Ureter (tissue), 1 donor: ENCODE results near the gene FBXO31. TPM values are rescaled to one million over a fixed set of nuclear protein-coding genes. Genes with fewer than 3 reads are reported as not detected.
"Not testable (repeated sequence)": the region's sequence is repeated elsewhere in the genome, so short reads cannot be mapped to it uniquely, and the experiment has no call there.

Source experiments
- DNase-seq: peaks from one replicate; pipeline ENCODE4 v3.0.0-alpha.2; 2020; ENCODE audit warnings: low spot score
- total RNA-seq: library from RNA; stranded (reverse); gene quantifications from one replicate; pipeline ENCODE4 v1.2.4, GENCODE V29; 2023
- donor health status: DM: yes; HTN: yes; CAD: no.

The FBXO31 gene
- total RNA-seq, 1 donor from 2014 or later = 52.1 TPM

GRCh38 chr16:87344165-87344930 lies 39.2 kb downstream of the FBXO31 start:
- DNase-seq = no peak

- no peak for DNase-seq
These were observed 39.9 kb downstream of the FBXO31 start for GRCh38 chr16:87343753-87344050.

- no peak for DNase-seq
These were observed 40.4 kb downstream of the FBXO31 start for GRCh38 chr16:87342978-87343752.

GRCh38 chr16:87342504-87342903 lies 41.1 kb downstream of the FBXO31 start:
- no peak for DNase-seq

- DNase-seq = no peak
These were observed 43.4 kb downstream of the FBXO31 start for GRCh38 chr16:87340198-87340597.

- DNase-seq = not testable (repeated sequence)
These were observed 43.9 kb downstream of the FBXO31 start for GRCh38 chr16:87339724-87340105.

- DNase-seq = no peak
These were observed 44.4 kb downstream of the FBXO31 start for GRCh38 chr16:87339086-87339723.

- no peak for DNase-seq
These were observed 45.3 kb downstream of the FBXO31 start for GRCh38 chr16:87338155-87338765.

GRCh38 chr16:87337262-87337771 lies 46.3 kb downstream of the FBXO31 start:
- no peak for DNase-seq

GRCh38 chr16:87336434-87337240 lies 46.9 kb downstream of the FBXO31 start:
- no peak for DNase-seq

GRCh38 chr16:87335625-87336433 lies 47.7 kb downstream of the FBXO31 start:
- DNase-seq = no peak

GRCh38 chr16:87334651-87335624 lies 48.6 kb downstream of the FBXO31 start:
- DNase-seq = no peak

GRCh38 chr16:87333581-87334331 lies 49.8 kb downstream of the FBXO31 start:
- DNase-seq = no peak

- no peak for DNase-seq
These were observed 50.5 kb downstream of the FBXO31 start for GRCh38 chr16:87333101-87333500.

GRCh38 chr16:87332150-87332549 lies 51.4 kb downstream of the FBXO31 start:
- DNase-seq = no peak

- DNase-seq = no peak
These were observed 52.3 kb downstream of the FBXO31 start for GRCh38 chr16:87331241-87331801.

GRCh38 chr16:87330646-87331045 lies 52.9 kb downstream of the FBXO31 start:
- no peak for DNase-seq

GRCh38 chr16:87330257-87330624 lies 53.3 kb downstream of the FBXO31 start:
- no peak for DNase-seq
